ENCODE data around the gene MAP2K3.

GRCh38 chr17:21356537-21357127, 72.1 kb downstream of the MAP2K3 start:
- TF ChIP-seq FOXJ3 (CRISPR knock-in tag; IDR thresholded peaks at IDR 0.05; ENCODE audit: borderline replicate concordance) (no peak), CTCF (IDR thresholded peaks at IDR 0.05) (no peak), MYBL2 (CRISPR knock-in tag; IDR thresholded peaks at IDR 0.05) (no peak), AFF4 (CRISPR knock-in tag; IDR thresholded peaks at IDR 0.05; ENCODE audit: borderline replicate concordance) (no peak), ESRRA (CRISPR knock-in tag; IDR thresholded peaks at IDR 0.05; ENCODE audit: borderline replicate concordance) (no peak), SMAD4 (CRISPR knock-in tag; IDR thresholded peaks at IDR 0.05) (no peak), ZNF423 (CRISPR knock-in tag; IDR thresholded peaks at IDR 0.05) (no peak), ATF3 (CRISPR knock-in tag; conservative IDR thresholded peaks at IDR 0.05) (no peak), FOXP1 (CRISPR knock-in tag; IDR thresholded peaks at IDR 0.05; ENCODE audit: borderline replicate concordance) (no peak), ATF2 (CRISPR knock-in tag; IDR thresholded peaks at IDR 0.05; ENCODE audit: borderline replicate concordance, low read depth) (no peak), USF2 (CRISPR knock-in tag; IDR thresholded peaks at IDR 0.05) (no peak), ZBTB21 (CRISPR knock-in tag; IDR thresholded peaks at IDR 0.05; ENCODE audit: borderline replicate concordance) (no peak)

All from WTC11 (cell line).